ENCODE results near the gene UBXN11.

DNA sequence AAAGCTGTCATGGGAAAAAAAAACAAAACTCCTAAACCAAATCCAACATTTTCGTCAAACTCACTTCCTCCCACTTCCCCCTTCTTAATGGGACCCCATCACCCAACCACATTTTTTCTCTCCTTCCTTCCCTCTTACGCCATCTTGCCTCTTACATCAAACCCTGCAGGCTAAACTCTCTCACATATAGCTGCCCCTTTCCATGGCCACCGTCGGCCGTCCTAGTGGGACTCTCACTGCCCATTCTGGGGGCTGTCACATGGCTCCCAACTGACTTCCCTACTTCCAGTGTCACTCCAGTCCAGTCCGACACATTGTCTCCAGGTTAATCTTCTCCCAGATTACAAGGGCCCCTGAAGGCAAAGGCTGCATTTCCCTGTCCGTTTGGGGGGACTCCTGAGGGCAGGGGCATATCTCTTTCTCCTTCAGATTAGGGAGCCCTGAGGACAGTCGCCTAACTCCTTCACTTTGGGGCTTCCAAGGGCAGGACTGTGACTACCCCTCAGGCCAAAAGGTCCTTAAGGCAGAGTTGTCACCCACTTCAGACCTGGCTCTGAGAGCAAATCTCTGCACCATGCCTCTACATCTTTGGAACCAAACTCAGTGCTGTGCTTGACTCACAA is 658 bp downstream of the UBXN11 start:
- TF ChIP-seq POLR2AphosphoS5 (IDR thresholded peaks at IDR 0.05; ENCODE audit: low read depth, low read length) (no peak), POLR2A (IDR thresholded peaks at IDR 0.05; ENCODE audit: low read depth, low read length) (no peak)

Measured in GM12892 (cell line).